ENCODE data around the gene SLC25A26.
"Not testable (repeated sequence)": the region's sequence is repeated elsewhere in the genome, so short reads cannot be mapped to it uniquely, and the experiment has no call there.

The SLC25A26 gene

GRCh38 chr3:66220602-66221377 is at the start of gene SLC25A26:
Gene SLC25A26 (plus strand): TSS chr3:66221001. CDS start chr3:66221095, 94 bp downstream.
- peak; percentile 95 for DNase-seq (ENCODE audit: low spot score)

- no peak for DNase-seq (ENCODE audit: low spot score)
Measured at GRCh38 chr3:66172394-66172793, 48.4 kb upstream of the SLC25A26 start.

- DNase-seq (ENCODE audit: low spot score), result no peak
Measured at GRCh38 chr3:66177026-66177425, 43.8 kb upstream of the SLC25A26 start.

- no peak for DNase-seq (ENCODE audit: low spot score)
Measured at GRCh38 chr3:66178206-66178605, 42.6 kb upstream of the SLC25A26 start.

- no peak for DNase-seq (ENCODE audit: low spot score)
Measured at GRCh38 chr3:66179793-66180192, 41.0 kb upstream of the SLC25A26 start.

- DNase-seq (ENCODE audit: low spot score), result no peak
Measured at GRCh38 chr3:66181764-66182163, 39.0 kb upstream of the SLC25A26 start.

- no peak for DNase-seq (ENCODE audit: low spot score)
Measured at GRCh38 chr3:66182246-66182645, 38.6 kb upstream of the SLC25A26 start.

- no peak for DNase-seq (ENCODE audit: low spot score)
Measured at GRCh38 chr3:66186545-66186944, 34.3 kb upstream of the SLC25A26 start.

- no peak for DNase-seq (ENCODE audit: low spot score)
Measured at GRCh38 chr3:66195347-66195783, 25.4 kb upstream of the SLC25A26 start.

- no peak for DNase-seq (ENCODE audit: low spot score)
Measured at GRCh38 chr3:66196633-66197032, 24.2 kb upstream of the SLC25A26 start.

- no peak for DNase-seq (ENCODE audit: low spot score)
Measured at GRCh38 chr3:66198437-66199088, 22.2 kb upstream of the SLC25A26 start.

- DNase-seq (ENCODE audit: low spot score), result no peak
Measured at GRCh38 chr3:66199089-66199473, 21.7 kb upstream of the SLC25A26 start.

- no peak for DNase-seq (ENCODE audit: low spot score)
Measured at GRCh38 chr3:66200147-66200546, 20.7 kb upstream of the SLC25A26 start.

GRCh38 chr3:66200786-66201185 is 20.0 kb upstream of the SLC25A26 start:
- DNase-seq (ENCODE audit: low spot score), result no peak

- DNase-seq (ENCODE audit: low spot score), result no peak
Measured at GRCh38 chr3:66203275-66203674, 17.5 kb upstream of the SLC25A26 start.

- no peak for DNase-seq (ENCODE audit: low spot score)
Measured at GRCh38 chr3:66206806-66207205, 14.0 kb upstream of the SLC25A26 start.

GRCh38 chr3:66208189-66208588 is 12.6 kb upstream of the SLC25A26 start:
- DNase-seq (ENCODE audit: low spot score), result no peak

GRCh38 chr3:66210687-66211295 is 10.0 kb upstream of the SLC25A26 start:
- DNase-seq (ENCODE audit: low spot score), result no peak

GRCh38 chr3:66211779-66212178 is 9.0 kb upstream of the SLC25A26 start:
- no peak for DNase-seq (ENCODE audit: low spot score)

GRCh38 chr3:66215106-66215505 is 5.7 kb upstream of the SLC25A26 start:
- no peak for DNase-seq (ENCODE audit: low spot score)

GRCh38 chr3:66220066-66220465 is 735 bp upstream of the SLC25A26 start:
- no peak for DNase-seq (ENCODE audit: low spot score)

- no peak for DNase-seq (ENCODE audit: low spot score)
Measured at GRCh38 chr3:66224220-66224619, 3.4 kb downstream of the SLC25A26 start.

- not testable (repeated sequence) for DNase-seq (ENCODE audit: low spot score)
Measured at GRCh38 chr3:66226093-66226492, 5.3 kb downstream of the SLC25A26 start.

All from CD4-positive, alpha-beta T cell treated with Interleukin-15 for 4 hours (primary cell).